ENCODE measurements around the gene VSIG1.

The VSIG1 gene

GRCh38 chrX:108055546-108055945, 10.7 kb downstream of the VSIG1 start:
- no peak for DNase-seq
- Histone ChIP-seq H3K9me3 (replicated peaks; ENCODE audit: insufficient read depth, low read length) (no peaks in the 10 kb centered on the region), H3K9me2 (replicated peaks; ENCODE audit: insufficient read depth, low read length) (no peaks in the 10 kb centered on the region), H3K27me3 (replicated peaks; ENCODE audit: insufficient read depth, low read length) (no peaks in the 10 kb centered on the region), H3K79me2 (ENCODE audit: low read length) (no peaks in the 10 kb centered on the region), H3K36me3 (replicated peaks; ENCODE audit: insufficient read depth, low read length) (no peaks in the 10 kb centered on the region), H3K9ac (ENCODE audit: low read length) (no peak overlapping the region), H3K4me1 (ENCODE audit: low read length) (no peaks in the 10 kb centered on the region), H3K4me2 (ENCODE audit: low read depth, low read length) (no peak overlapping the region), H2AFZ (ENCODE audit: low read length) (no peak overlapping the region), H4K20me1 (ENCODE audit: insufficient read depth, low read length) (no peaks in the 10 kb centered on the region), H3K4me3 (ENCODE audit: low read length) (no peak overlapping the region), H3K27ac (ENCODE audit: low read length) (no peak overlapping the region), H3F3A (ENCODE audit: insufficient read depth, low read length) (no peaks in the 10 kb centered on the region)
- TF ChIP-seq EZH2 (optimal IDR thresholded peaks at IDR 0.05; ENCODE audit: low read depth, low read length) (no peak), CTCF (IDR thresholded peaks at IDR 0.05; ENCODE audit: low read length) (no peak), EZH2phosphoT487 (IDR thresholded peaks at IDR 0.05; ENCODE audit: low read length) (no peak)

GRCh38 chrX:108059801-108060200, 14.9 kb downstream of the VSIG1 start:
- no peak for TF ChIP-seq EZH2phosphoT487 (IDR thresholded peaks at IDR 0.05; ENCODE audit: low read length)
- TF ChIP-seq CTCF (IDR thresholded peaks at IDR 0.05; ENCODE audit: low read length): no peak
- no peak for TF ChIP-seq EZH2 (optimal IDR thresholded peaks at IDR 0.05; ENCODE audit: low read depth, low read length)
- H4K20me1 ChIP-seq (ENCODE audit: insufficient read depth, low read length): no peaks in the 10 kb centered on the region
- no peaks in the 10 kb centered on the region for H3K9me2 ChIP-seq (replicated peaks; ENCODE audit: insufficient read depth, low read length)
- H3K27ac ChIP-seq (ENCODE audit: low read length): no peak overlapping the region
- no peak overlapping the region for H2AFZ ChIP-seq (ENCODE audit: low read length)
- no peak for DNase-seq
- no peaks in the 10 kb centered on the region for H3K36me3 ChIP-seq (replicated peaks; ENCODE audit: insufficient read depth, low read length)
- no peaks in the 10 kb centered on the region for H3K79me2 ChIP-seq (ENCODE audit: low read length)
- H3F3A ChIP-seq (ENCODE audit: insufficient read depth, low read length): no peaks in the 10 kb centered on the region
- H3K4me3 ChIP-seq (ENCODE audit: low read length): no peak overlapping the region
- H3K9ac ChIP-seq (ENCODE audit: low read length): no peak overlapping the region
- no peaks in the 10 kb centered on the region for H3K4me1 ChIP-seq (ENCODE audit: low read length)
- H3K27me3 ChIP-seq (replicated peaks; ENCODE audit: insufficient read depth, low read length): no peaks in the 10 kb centered on the region
- H3K4me2 ChIP-seq (ENCODE audit: low read depth, low read length): no peak overlapping the region
- no peaks in the 10 kb centered on the region for H3K9me3 ChIP-seq (replicated peaks; ENCODE audit: insufficient read depth, low read length)

GRCh38 chrX:108064001-108064400, 19.1 kb downstream of the VSIG1 start:
- no peak overlapping the region for H3K9ac ChIP-seq (ENCODE audit: low read length)
- H3K36me3 ChIP-seq (replicated peaks; ENCODE audit: insufficient read depth, low read length): no peaks in the 10 kb centered on the region
- no peaks in the 10 kb centered on the region for H4K20me1 ChIP-seq (ENCODE audit: insufficient read depth, low read length)
- H2AFZ ChIP-seq (ENCODE audit: low read length): no peak overlapping the region
- no peaks in the 10 kb centered on the region for H3K4me1 ChIP-seq (ENCODE audit: low read length)
- H3K4me2 ChIP-seq (ENCODE audit: low read depth, low read length): no peak overlapping the region
- no peak overlapping the region for H3K4me3 ChIP-seq (ENCODE audit: low read length)
- DNase-seq: no peak
- H3K79me2 ChIP-seq (ENCODE audit: low read length): no peaks in the 10 kb centered on the region
- TF ChIP-seq CTCF (IDR thresholded peaks at IDR 0.05; ENCODE audit: low read length) (no peak), EZH2 (optimal IDR thresholded peaks at IDR 0.05; ENCODE audit: low read depth, low read length) (no peak), EZH2phosphoT487 (IDR thresholded peaks at IDR 0.05; ENCODE audit: low read length) (no peak)
- H3K27ac ChIP-seq (ENCODE audit: low read length): no peak overlapping the region
- H3K9me2 ChIP-seq (replicated peaks; ENCODE audit: insufficient read depth, low read length): no peaks in the 10 kb centered on the region
- no peaks in the 10 kb centered on the region for H3K27me3 ChIP-seq (replicated peaks; ENCODE audit: insufficient read depth, low read length)
- H3F3A ChIP-seq (ENCODE audit: insufficient read depth, low read length): no peaks in the 10 kb centered on the region
- no peaks in the 10 kb centered on the region for H3K9me3 ChIP-seq (replicated peaks; ENCODE audit: insufficient read depth, low read length)
